ENCODE results near the gene GAST.
"Not testable (repeated sequence)": the region's sequence is repeated elsewhere in the genome, so short reads cannot be mapped to it uniquely, and the experiment has no call there.

GAST gene

DNA sequence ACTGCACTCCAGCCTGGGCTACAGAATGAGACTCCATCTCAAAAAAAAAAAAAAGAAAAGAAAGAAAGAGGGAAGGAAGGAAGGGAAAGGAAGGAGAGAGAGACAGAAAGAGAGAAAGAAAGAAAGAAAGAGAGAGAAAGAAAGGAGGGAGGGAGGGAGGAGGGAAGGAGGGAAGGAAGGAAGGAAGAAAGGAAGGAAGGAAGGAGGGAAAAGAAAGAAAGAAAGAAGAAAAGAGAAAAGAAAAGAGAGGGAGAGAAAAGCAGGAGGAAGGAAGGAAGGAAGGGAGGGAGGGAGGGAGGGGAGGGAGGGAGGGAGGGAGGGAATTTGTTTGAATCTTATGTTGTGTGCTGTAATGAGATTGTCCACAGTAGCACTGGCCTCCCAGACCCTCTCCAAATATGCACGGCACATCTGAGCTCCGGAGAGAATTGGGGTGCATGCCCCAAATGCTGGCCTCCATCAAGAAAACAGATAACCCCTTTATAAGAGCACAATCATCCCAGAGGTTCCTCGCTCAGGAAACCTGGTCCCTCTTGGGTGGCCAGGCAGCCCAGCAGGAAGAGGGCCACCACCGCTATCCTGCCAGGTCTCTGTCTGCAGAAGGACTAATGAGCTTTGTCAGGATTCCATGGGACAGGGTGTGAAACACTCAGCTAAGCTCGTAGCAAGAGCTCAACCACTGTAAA lies 32.2 kb upstream of the GAST start:
- no peak for FAIRE-seq

DNA sequence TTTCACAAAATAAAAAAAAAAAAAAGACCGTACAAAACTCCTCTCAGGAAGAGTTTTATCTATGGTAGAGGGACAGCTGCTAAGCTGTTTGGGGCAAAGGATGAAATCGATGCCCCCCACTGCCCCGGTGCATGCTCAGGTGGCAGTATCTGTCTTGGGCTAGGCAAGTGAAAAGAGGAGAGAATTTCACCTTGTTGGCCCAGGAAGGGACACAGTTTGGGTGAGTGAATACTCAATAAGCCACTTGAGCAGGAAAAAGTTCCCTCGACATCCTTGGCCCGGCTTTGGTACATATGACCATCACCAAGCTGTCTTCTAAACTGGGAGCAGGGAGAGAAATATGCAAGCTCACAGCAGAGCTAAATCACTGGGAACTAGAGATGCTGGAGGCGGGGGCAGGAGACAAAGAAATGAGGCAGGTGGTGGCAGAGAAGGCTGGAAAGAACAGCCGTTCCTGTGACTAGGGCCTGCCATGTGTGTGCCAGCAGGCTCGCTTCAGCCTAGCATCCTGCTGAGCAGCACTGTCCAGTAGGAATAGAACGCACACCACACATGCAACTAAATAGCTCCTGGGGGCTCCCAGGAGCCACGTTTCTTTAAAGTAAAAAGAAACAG lies 31.6 kb upstream of the GAST start:
- TF ChIP-seq, protein P1, sequence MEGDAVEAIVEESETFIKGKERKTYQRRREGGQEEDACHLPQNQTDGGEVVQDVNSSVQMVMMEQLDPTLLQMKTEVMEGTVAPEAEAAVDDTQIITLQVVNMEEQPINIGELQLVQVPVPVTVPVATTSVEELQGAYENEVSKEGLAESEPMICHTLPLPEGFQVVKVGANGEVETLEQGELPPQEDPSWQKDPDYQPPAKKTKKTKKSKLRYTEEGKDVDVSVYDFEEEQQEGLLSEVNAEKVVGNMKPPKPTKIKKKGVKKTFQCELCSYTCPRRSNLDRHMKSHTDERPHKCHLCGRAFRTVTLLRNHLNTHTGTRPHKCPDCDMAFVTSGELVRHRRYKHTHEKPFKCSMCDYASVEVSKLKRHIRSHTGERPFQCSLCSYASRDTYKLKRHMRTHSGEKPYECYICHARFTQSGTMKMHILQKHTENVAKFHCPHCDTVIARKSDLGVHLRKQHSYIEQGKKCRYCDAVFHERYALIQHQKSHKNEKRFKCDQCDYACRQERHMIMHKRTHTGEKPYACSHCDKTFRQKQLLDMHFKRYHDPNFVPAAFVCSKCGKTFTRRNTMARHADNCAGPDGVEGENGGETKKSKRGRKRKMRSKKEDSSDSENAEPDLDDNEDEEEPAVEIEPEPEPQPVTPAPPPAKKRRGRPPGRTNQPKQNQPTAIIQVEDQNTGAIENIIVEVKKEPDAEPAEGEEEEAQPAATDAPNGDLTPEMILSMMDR (IDR thresholded peaks at IDR 0.05; ENCODE audit: insufficient read depth, missing control alignments), result no peak
- DNase-seq (ENCODE audit: insufficient read length, low spot score) (no peak), FAIRE-seq (no peak)

More for the DNA sequence above, 32.2 kb upstream of the GAST start:
- DNase-seq (ENCODE audit: insufficient read length, low spot score), result no peak
- TF ChIP-seq, protein P1 (IDR thresholded peaks at IDR 0.05; ENCODE audit: insufficient read depth, missing control alignments), result no peak

DNA sequence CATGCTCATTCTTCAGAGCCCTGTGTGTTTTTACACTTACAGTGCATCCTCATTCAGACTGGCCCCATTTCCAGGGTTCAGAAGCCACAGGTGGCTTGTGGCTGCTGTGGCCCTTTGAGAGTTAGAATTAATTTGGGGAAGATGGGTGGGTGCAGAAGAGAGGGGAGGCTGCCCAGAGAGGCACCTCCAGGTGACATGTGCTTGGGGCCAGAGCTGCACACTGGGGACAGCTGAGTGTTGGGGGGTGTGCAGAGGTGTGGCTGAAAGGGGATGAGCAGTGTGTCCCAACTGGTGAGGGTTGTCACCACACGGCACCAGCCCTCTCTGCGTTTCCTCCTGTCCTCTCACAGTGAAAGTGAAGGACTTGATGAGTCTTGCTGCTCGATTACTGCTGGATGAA lies 30.4 kb upstream of the GAST start:
- FAIRE-seq (no peak), DNase-seq (ENCODE audit: insufficient read length, low spot score) (no peak)
- TF ChIP-seq, protein P1 (IDR thresholded peaks at IDR 0.05; ENCODE audit: insufficient read depth, missing control alignments), result no peak

DNA sequence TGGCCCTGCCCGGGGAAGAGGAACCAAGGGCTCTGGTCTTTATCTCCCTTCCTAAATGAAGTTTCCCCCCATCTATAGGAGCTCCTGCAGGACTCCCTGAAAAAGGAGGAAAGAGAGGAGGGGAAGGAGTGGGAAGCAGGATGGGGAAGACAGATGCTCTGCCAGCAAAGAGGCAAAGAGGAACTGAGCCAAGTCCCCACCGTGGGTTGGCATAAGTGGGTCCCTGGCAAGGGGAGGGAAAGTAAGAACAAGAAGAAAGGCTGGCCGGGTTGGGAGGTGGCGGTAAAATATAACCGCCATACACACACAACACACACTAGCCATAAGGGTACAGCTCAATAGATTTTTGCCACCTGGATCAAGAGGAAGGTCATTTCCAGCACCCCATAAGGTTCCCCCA lies 29.5 kb upstream of the GAST start:
- DNase-seq (ENCODE audit: insufficient read length, low spot score), result no peak
- TF ChIP-seq, protein P1 (IDR thresholded peaks at IDR 0.05; ENCODE audit: insufficient read depth, missing control alignments), result no peak
- FAIRE-seq, result no peak

DNA sequence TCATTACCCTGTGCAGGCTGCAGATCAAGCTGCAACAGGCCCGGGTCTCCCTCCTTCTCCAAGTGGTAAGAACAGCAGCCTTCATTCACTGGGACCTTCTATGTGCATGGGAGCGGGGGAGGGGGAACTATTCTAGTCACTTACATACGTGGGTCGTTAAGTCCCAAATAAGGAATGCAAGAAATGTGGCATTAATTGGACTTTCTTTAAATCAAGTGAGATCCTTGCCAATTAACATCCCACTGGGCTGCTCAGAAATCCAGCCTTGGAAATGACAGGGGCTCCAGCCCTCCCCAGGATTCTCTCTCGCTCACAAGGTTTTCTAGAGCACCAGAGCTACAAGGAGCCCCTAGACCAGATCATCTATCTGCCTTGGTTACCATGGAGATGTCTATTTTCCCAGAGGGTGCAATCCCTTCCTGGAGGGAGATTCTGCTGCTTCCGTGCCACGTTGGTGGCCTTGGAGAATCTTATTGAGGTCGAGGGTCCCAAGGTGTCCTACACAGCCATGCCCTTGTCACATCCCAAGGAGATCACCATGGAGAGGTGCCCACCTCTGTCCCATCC lies 28.6 kb upstream of the GAST start:
- FAIRE-seq (no peak), DNase-seq (ENCODE audit: insufficient read length, low spot score) (no peak)
- TF ChIP-seq, protein P1 (IDR thresholded peaks at IDR 0.05; ENCODE audit: insufficient read depth, missing control alignments), result no peak

DNA sequence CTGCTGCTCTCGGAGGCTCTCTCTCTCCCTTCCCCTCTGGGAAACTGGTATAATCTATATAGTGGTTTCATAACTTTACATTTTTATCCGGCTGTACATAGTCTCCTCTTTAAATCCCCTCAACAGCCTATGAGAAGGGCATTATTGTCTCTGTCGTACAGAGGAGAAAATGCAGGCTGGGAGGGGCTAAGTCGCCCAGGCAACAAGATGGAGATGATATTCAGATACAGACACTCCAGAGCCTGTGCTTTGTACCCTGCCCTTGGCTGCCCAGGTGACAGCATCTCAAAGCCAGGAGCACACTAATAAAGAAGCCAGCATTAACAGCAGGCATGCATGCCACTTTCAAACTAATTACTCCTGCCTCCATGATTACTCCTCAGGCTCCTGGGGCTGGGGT lies 28.1 kb upstream of the GAST start:
- FAIRE-seq (no peak), DNase-seq (ENCODE audit: insufficient read length, low spot score) (no peak)
- TF ChIP-seq, protein P1 (IDR thresholded peaks at IDR 0.05; ENCODE audit: insufficient read depth, missing control alignments), result no peak

DNA sequence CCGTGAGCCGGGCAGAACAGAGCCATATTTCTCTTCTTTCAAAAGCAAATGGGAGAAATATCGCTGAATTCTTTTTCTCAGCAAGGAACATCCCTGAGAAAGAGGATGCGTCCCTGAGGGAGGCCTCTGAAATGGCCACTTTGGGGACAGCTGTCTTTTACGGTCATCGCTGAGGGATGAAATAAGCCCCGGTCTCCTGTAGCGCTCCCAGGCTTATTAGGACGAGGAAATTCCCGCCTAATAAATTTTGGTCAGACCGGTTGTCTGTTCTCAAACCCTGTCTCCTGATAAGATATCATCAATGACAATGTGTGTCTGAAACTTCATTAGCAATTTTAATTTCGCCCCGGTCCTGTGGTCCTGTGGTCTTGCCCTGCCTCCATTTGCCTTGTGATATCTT lies 26.4 kb upstream of the GAST start:
- not testable (repeated sequence) for DNase-seq (ENCODE audit: insufficient read length, low spot score); FAIRE-seq
